Measurements from ENCODE around the gene NSUN3. TPM values are rescaled to one million over a fixed set of nuclear protein-coding genes. Genes with fewer than 3 reads are reported as not detected.

The NSUN3 gene
- total and polyA plus RNA-seq, 7 experiments from 2014 or later: 7.3 to 24.0 (median 20.3) TPM

- Histone ChIP-seq H3K36me3 (ENCODE audit: control insufficient read depth in 2 of 3, insufficient read depth in 3 of 3, low read length in 3 of 3) (peaks cover 0 to 20% (median under 1%) of the 10 kb centered on the region in 3 experiments), H3K4me1 (ENCODE audit: control insufficient read depth in 2 of 2, insufficient read depth in 2 of 2, low read length in 2 of 2) (no peaks in the 10 kb centered on the region), H3K9me3 (ENCODE audit: control insufficient read depth in 2 of 3, low read length in 3 of 3) (no peaks in the 10 kb centered on the region), H3K27ac (ENCODE audit: low read depth, low read length) (no peak overlapping the region), H3K4me3 (ENCODE audit: low read length) (no peak overlapping the region), H3K27me3 (ENCODE audit: control insufficient read depth in 2 of 2, insufficient read depth in 2 of 2, low read length in 2 of 2) (no peaks in the 10 kb centered on the region)
- POLR2A ChIA-PET: no interaction called here
- DNase-seq (no peak), ATAC-seq (no peak)
- Mint-ChIP-seq H3K9me3 (peaks cover 0 to 4% (median 0%) of the 10 kb centered on the region in 11 donors), H3K4me3 (no peak overlapping the region), H3K27me3 (peaks cover 0 to 4% (median 0%) of the 10 kb centered on the region in 5 donors), H3K27ac (no peak overlapping the region), H3K36me3 (peaks cover 3 to 29% (median 13%) of the 10 kb centered on the region in 5 donors), H3K4me1 (no peaks in the 10 kb centered on the region)
- CTCF ChIA-PET: no interaction called here
- intact Hi-C loops (cut with micrococcal nuclease): no loop called here
Observed at GRCh38 chr3:94130690-94131089, 67.8 kb downstream of the NSUN3 start.

- Mint-ChIP-seq H3K36me3 (peaks cover 0 to 17% (median 4%) of the 10 kb centered on the region in 5 donors), H3K27ac (no peak overlapping the region), H3K9me3 (peaks cover 0 to 7% (median 0%) of the 10 kb centered on the region in 11 donors), H3K27me3 (peaks cover 0 to 9% (median 4%) of the 10 kb centered on the region in 5 donors), H3K4me3 (no peak overlapping the region), H3K4me1 (no peaks in the 10 kb centered on the region)
- H3K4me3 ChIP-seq (ENCODE audit: low read length): no peak overlapping the region
- H3K9me3 ChIP-seq (ENCODE audit: control insufficient read depth in 2 of 3, low read length in 3 of 3): no peaks in the 10 kb centered on the region
- no peak for DNase-seq
- no peaks in the 10 kb centered on the region for H3K27me3 ChIP-seq (ENCODE audit: control insufficient read depth in 2 of 2, insufficient read depth in 2 of 2, low read length in 2 of 2)
- no peak overlapping the region for H3K27ac ChIP-seq (ENCODE audit: low read depth, low read length)
- CTCF ChIA-PET: no interaction called here
- ATAC-seq: no peak
- intact Hi-C loops (cut with micrococcal nuclease): no loop called here
- POLR2A ChIA-PET: no interaction called here
- H3K36me3 ChIP-seq (ENCODE audit: control insufficient read depth in 2 of 3, insufficient read depth in 3 of 3, low read length in 3 of 3): peaks cover 0 to 1% (median 0%) of the 10 kb centered on the region in 3 experiments
- no peaks in the 10 kb centered on the region for H3K4me1 ChIP-seq (ENCODE audit: control insufficient read depth in 2 of 2, insufficient read depth in 2 of 2, low read length in 2 of 2)
Observed at GRCh38 chr3:94132777-94133176, 69.9 kb downstream of the NSUN3 start.

- ChIA-PET CTCF (no interaction called here), POLR2A (no interaction called here)
- H3K4me1 Mint-ChIP-seq: no peaks in the 10 kb centered on the region
- Histone ChIP-seq H3K4me1 (ENCODE audit: control insufficient read depth in 2 of 2, insufficient read depth in 2 of 2, low read length in 2 of 2) (no peaks in the 10 kb centered on the region), H3K9me3 (ENCODE audit: control insufficient read depth in 2 of 3, low read length in 3 of 3) (no peaks in the 10 kb centered on the region), H3K27ac (ENCODE audit: low read depth, low read length) (no peak overlapping the region), H3K36me3 (ENCODE audit: control insufficient read depth in 2 of 3, insufficient read depth in 3 of 3, low read length in 3 of 3) (no peaks in the 10 kb centered on the region), H3K27me3 (ENCODE audit: control insufficient read depth in 2 of 2, insufficient read depth in 2 of 2, low read length in 2 of 2) (no peaks in the 10 kb centered on the region), H3K4me3 (ENCODE audit: low read length) (no peak overlapping the region)
- H3K9me3 Mint-ChIP-seq: peaks cover 0 to 7% (median 0%) of the 10 kb centered on the region in 11 donors
- peaks cover 2 to 9% (median 4%) of the 10 kb centered on the region in 5 donors for H3K27me3 Mint-ChIP-seq
- intact Hi-C loops (cut with micrococcal nuclease): no loop called here
- H3K4me3 Mint-ChIP-seq: no peak overlapping the region
- no peak overlapping the region for H3K27ac Mint-ChIP-seq
- H3K36me3 Mint-ChIP-seq: peaks cover 0 to 5% (median 0%) of the 10 kb centered on the region in 5 donors
- ATAC-seq (no peak), DNase-seq (no peak)
Observed at GRCh38 chr3:94136133-94136532, 73.3 kb downstream of the NSUN3 start.

GRCh38 chr3:94137377-94137776, 74.5 kb downstream of the NSUN3 start:
- no peak overlapping the region for H3K4me3 ChIP-seq (ENCODE audit: low read length)
- ChIA-PET CTCF (no interaction called here), POLR2A (no interaction called here)
- Mint-ChIP-seq H3K36me3 (peaks cover 0 to 5% (median 0%) of the 10 kb centered on the region in 5 donors), H3K4me3 (no peak overlapping the region), H3K27ac (no peak overlapping the region), H3K4me1 (no peaks in the 10 kb centered on the region), H3K9me3 (peaks cover 0 to 7% (median 0%) of the 10 kb centered on the region in 11 donors), H3K27me3 (peaks cover 2 to 9% (median 4%) of the 10 kb centered on the region in 5 donors)
- no peaks in the 10 kb centered on the region for H3K4me1 ChIP-seq (ENCODE audit: control insufficient read depth in 2 of 2, insufficient read depth in 2 of 2, low read length in 2 of 2)
- ATAC-seq: no peak
- intact Hi-C loops (cut with micrococcal nuclease): no loop called here
- no peak for DNase-seq
- no peaks in the 10 kb centered on the region for H3K36me3 ChIP-seq (ENCODE audit: control insufficient read depth in 2 of 3, insufficient read depth in 3 of 3, low read length in 3 of 3)
- no peak overlapping the region for H3K27ac ChIP-seq (ENCODE audit: low read depth, low read length)
- H3K27me3 ChIP-seq (ENCODE audit: control insufficient read depth in 2 of 2, insufficient read depth in 2 of 2, low read length in 2 of 2): no peaks in the 10 kb centered on the region
- H3K9me3 ChIP-seq (ENCODE audit: control insufficient read depth in 2 of 3, low read length in 3 of 3): no peaks in the 10 kb centered on the region

DNA sequence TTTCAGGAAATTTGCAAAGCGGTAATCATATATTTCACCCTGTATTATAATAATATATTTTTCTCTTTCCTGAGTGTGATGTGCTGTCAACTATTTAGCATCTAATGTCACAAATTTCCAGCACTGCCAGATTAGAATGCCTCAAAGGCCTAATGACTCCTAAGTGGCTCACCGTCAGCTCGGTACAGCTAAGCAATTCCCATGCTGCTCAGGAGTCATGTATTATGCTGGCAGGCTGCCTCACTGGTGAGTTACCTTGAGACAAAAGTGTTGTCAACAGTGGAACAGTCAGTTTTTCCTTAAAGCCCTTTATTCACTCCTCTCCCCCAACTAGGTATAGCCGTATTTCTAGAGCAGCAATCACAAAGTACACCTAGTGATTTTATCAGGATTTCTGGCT, 83.6 kb downstream of the NSUN3 start:
- intact Hi-C loops (cut with micrococcal nuclease): no loop called here
- H3K4me3 ChIP-seq (ENCODE audit: low read length): no peak overlapping the region
- no peaks in the 10 kb centered on the region for H3K27me3 ChIP-seq (ENCODE audit: control insufficient read depth in 2 of 2, insufficient read depth in 2 of 2, low read length in 2 of 2)
- Mint-ChIP-seq H3K36me3 (no peaks in the 10 kb centered on the region), H3K9me3 (peaks cover 0 to 2% (median 0%) of the 10 kb centered on the region in 11 donors), H3K27ac (no peak overlapping the region), H3K4me1 (no peaks in the 10 kb centered on the region), H3K4me3 (no peak overlapping the region), H3K27me3 (peaks cover 0 to 18% (median 11%) of the 10 kb centered on the region in 5 donors)
- DNase-seq (no peak), ATAC-seq (no peak)
- no peaks in the 10 kb centered on the region for H3K9me3 ChIP-seq (ENCODE audit: control insufficient read depth in 2 of 3, low read length in 3 of 3)
- no peaks in the 10 kb centered on the region for H3K4me1 ChIP-seq (ENCODE audit: control insufficient read depth in 2 of 2, insufficient read depth in 2 of 2, low read length in 2 of 2)
- ChIA-PET CTCF (no interaction called here), POLR2A (no interaction called here)
- no peaks in the 10 kb centered on the region for H3K36me3 ChIP-seq (ENCODE audit: control insufficient read depth in 2 of 3, insufficient read depth in 3 of 3, low read length in 3 of 3)
- no peak overlapping the region for H3K27ac ChIP-seq (ENCODE audit: low read depth, low read length)

- Mint-ChIP-seq H3K4me1 (no peaks in the 10 kb centered on the region), H3K27ac (no peak overlapping the region), H3K27me3 (peaks cover 0 to 23% (median 16%) of the 10 kb centered on the region in 5 donors), H3K36me3 (no peaks in the 10 kb centered on the region), H3K4me3 (no peak overlapping the region), H3K9me3 (peaks cover 0 to 2% (median 0%) of the 10 kb centered on the region in 11 donors)
- Histone ChIP-seq H3K4me3 (ENCODE audit: low read length) (no peak overlapping the region), H3K27ac (ENCODE audit: low read depth, low read length) (no peak overlapping the region), H3K27me3 (ENCODE audit: control insufficient read depth in 2 of 2, insufficient read depth in 2 of 2, low read length in 2 of 2) (no peaks in the 10 kb centered on the region), H3K4me1 (ENCODE audit: control insufficient read depth in 2 of 2, insufficient read depth in 2 of 2, low read length in 2 of 2) (no peaks in the 10 kb centered on the region), H3K36me3 (ENCODE audit: control insufficient read depth in 2 of 3, insufficient read depth in 3 of 3, low read length in 3 of 3) (no peaks in the 10 kb centered on the region), H3K9me3 (ENCODE audit: control insufficient read depth in 2 of 3, low read length in 3 of 3) (no peaks in the 10 kb centered on the region)
- DNase-seq: no peak
- no peak for ATAC-seq
- CTCF ChIA-PET: no interaction called here
- POLR2A ChIA-PET: no interaction called here
- intact Hi-C loops (cut with micrococcal nuclease): no loop called here
Observed at GRCh38 chr3:94147012-94147411, 84.2 kb downstream of the NSUN3 start.

DNA sequence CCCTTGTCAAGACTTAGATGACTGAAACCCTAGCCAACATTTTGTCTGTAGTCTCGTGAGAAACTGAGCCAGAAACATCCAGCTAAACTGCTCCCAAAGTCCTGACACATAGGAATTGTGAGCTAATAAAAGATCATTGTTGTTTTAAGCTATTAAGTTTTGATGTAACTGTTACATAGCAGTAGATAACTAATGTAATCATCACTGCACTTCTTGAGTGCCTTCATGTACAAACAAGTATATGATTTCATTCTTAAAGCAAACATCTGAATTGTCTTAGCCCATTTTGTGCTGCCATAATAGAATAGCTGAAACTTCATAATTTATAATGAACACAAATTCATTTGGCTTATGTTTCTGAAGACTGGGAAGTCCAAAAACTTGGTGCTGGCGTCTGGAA, 87.3 kb downstream of the NSUN3 start:
- CTCF ChIA-PET: no interaction called here
- H3K27me3 Mint-ChIP-seq: peaks cover 0 to 30% (median 27%) of the 10 kb centered on the region in 5 donors
- H3K4me1 ChIP-seq (ENCODE audit: control insufficient read depth in 2 of 2, insufficient read depth in 2 of 2, low read length in 2 of 2): no peaks in the 10 kb centered on the region
- no peaks in the 10 kb centered on the region for H3K27me3 ChIP-seq (ENCODE audit: control insufficient read depth in 2 of 2, insufficient read depth in 2 of 2, low read length in 2 of 2)
- no peaks in the 10 kb centered on the region for H3K4me1 Mint-ChIP-seq
- POLR2A ChIA-PET: no interaction called here
- no peak overlapping the region for H3K4me3 ChIP-seq (ENCODE audit: low read length)
- H3K9me3 ChIP-seq (ENCODE audit: control insufficient read depth in 2 of 3, low read length in 3 of 3): no peaks in the 10 kb centered on the region
- H3K36me3 Mint-ChIP-seq: no peaks in the 10 kb centered on the region
- no peak for DNase-seq
- peaks cover 0 to 2% (median 0%) of the 10 kb centered on the region in 11 donors for H3K9me3 Mint-ChIP-seq
- no peak for ATAC-seq
- H3K4me3 Mint-ChIP-seq: no peak overlapping the region
- intact Hi-C loops (cut with micrococcal nuclease): no loop called here
- H3K36me3 ChIP-seq (ENCODE audit: control insufficient read depth in 2 of 3, insufficient read depth in 3 of 3, low read length in 3 of 3): no peaks in the 10 kb centered on the region
- no peak overlapping the region for H3K27ac Mint-ChIP-seq
- H3K27ac ChIP-seq (ENCODE audit: low read depth, low read length): no peak overlapping the region
